ENCODE results near the gene EMP3. TPM values are rescaled to one million over a fixed set of nuclear protein-coding genes. Genes with fewer than 3 reads are reported as not detected.
"Not testable (repeated sequence)": the region's sequence is repeated elsewhere in the genome, so short reads cannot be mapped to it uniquely, and the experiment has no call there.

EMP3 gene
- total RNA-seq, 4 donors from 2014 or later, result 36.3 to 74.2 (median 56.5) TPM

- TF ChIP-seq POLR2AphosphoS5 (IDR thresholded peaks at IDR 0.05) (no peak), POLR2A (IDR thresholded peaks at IDR 0.05) (no peak), EP300 (IDR thresholded peaks at IDR 0.05) (no peak)
- TF ChIP-seq, protein P1, sequence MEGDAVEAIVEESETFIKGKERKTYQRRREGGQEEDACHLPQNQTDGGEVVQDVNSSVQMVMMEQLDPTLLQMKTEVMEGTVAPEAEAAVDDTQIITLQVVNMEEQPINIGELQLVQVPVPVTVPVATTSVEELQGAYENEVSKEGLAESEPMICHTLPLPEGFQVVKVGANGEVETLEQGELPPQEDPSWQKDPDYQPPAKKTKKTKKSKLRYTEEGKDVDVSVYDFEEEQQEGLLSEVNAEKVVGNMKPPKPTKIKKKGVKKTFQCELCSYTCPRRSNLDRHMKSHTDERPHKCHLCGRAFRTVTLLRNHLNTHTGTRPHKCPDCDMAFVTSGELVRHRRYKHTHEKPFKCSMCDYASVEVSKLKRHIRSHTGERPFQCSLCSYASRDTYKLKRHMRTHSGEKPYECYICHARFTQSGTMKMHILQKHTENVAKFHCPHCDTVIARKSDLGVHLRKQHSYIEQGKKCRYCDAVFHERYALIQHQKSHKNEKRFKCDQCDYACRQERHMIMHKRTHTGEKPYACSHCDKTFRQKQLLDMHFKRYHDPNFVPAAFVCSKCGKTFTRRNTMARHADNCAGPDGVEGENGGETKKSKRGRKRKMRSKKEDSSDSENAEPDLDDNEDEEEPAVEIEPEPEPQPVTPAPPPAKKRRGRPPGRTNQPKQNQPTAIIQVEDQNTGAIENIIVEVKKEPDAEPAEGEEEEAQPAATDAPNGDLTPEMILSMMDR (IDR thresholded peaks at IDR 0.05), result no peak
- WGBS, 2 donors (ENCODE audit: low coverage in 1 of 2), result 61 to 83% methylated on average over 1 to 9 of the region's 10 CpGs
- H3K4me3 ChIP-seq, result peak overlapping the region in 1 of 2 donors; percentile 72
- H3K4me1 ChIP-seq, result peaks cover 0 to 19% (median 5%) of the 10 kb centered on the region in 3 donors
- H3K27ac ChIP-seq, result peak overlapping the region in 3 of 4 donors; percentile 91 to 96 (median 96)
- H3K9me3 ChIP-seq, result no peaks in the 10 kb centered on the region
- no peak for ATAC-seq
- H3K36me3 ChIP-seq, result peaks cover 0 to 6% of the 10 kb centered on the region in 2 donors
- no peaks in the 10 kb centered on the region for H3K27me3 ChIP-seq
These were observed 39.4 kb downstream of the EMP3 start for GRCh38 chr19:48364598-48365348.

DNA sequence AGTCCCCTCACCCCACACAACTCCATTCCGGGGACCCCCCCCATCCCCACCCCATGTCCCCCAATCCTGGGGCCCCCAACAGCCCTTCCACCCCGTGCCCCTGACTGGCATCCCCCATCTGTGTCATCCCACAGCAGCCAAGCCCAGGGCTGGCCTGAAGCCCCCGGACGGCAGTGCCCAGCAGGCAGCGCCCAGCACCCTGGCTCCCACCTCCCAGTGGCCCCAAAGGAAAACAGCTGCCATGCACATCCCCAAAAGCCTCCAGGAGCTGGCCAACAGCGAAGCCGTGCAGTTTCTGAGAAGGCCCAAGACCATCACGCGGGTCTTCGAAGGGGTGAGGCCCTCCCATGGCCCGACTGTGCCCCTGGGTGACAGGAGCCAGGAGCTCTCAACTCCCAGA is 40.2 kb downstream of the EMP3 start:
- H3K9me3 ChIP-seq, result no peaks in the 10 kb centered on the region
- WGBS, 2 donors (ENCODE audit: low coverage in 1 of 2), result no CpG with 5 or more reads among the region's 11 CpGs
- no peaks in the 10 kb centered on the region for H3K27me3 ChIP-seq
- no peak for ATAC-seq
- no peak overlapping the region for H3K4me3 ChIP-seq
- no peak for TF ChIP-seq POLR2A (IDR thresholded peaks at IDR 0.05)
- TF ChIP-seq, protein P1 (IDR thresholded peaks at IDR 0.05), result no peak
- TF ChIP-seq POLR2AphosphoS5 (IDR thresholded peaks at IDR 0.05), result no peak
- no peak for TF ChIP-seq EP300 (IDR thresholded peaks at IDR 0.05)
- H3K36me3 ChIP-seq, result no peaks in the 10 kb centered on the region
- H3K27ac ChIP-seq, result no peak overlapping the region
- H3K4me1 ChIP-seq, result peaks cover 0 to 19% (median 5%) of the 10 kb centered on the region in 3 donors

- Histone ChIP-seq H3K27ac (no peak overlapping the region), H3K36me3 (no peaks in the 10 kb centered on the region), H3K9me3 (no peaks in the 10 kb centered on the region), H3K4me3 (no peak overlapping the region), H3K4me1 (peaks cover 0 to 14% (median 5%) of the 10 kb centered on the region in 3 donors), H3K27me3 (no peaks in the 10 kb centered on the region)
- 47 to 70% methylated on average over 3 of the region's 5 CpGs for WGBS, 2 donors (ENCODE audit: low coverage in 1 of 2)
- no peak for ATAC-seq
- TF ChIP-seq EP300 (IDR thresholded peaks at IDR 0.05), result no peak
These were observed 42.5 kb downstream of the EMP3 start for GRCh38 chr19:48367855-48368254.

DNA sequence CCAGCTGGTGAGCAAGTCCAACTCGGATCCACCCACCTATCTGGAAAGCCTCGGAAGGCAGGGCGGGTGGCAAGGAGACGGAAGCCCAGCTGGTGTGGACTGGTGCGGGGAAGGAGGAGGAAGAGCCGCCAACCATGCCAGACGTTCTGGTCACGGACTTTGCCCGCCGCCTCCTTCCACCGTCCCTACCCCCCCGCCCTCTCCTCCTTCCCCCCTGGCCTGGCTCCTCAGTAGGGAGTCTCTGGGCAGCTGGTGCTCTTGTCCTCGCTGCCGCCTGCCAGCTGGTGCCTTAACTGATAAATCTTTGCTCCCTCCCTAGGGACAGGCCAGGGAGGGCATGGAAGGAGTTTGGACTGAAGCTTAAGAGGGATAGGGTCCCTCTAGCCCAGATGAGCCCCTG is 43.6 kb downstream of the EMP3 start:
- TF ChIP-seq POLR2A (IDR thresholded peaks at IDR 0.05), result no peak
- H3K4me3 ChIP-seq, result no peak overlapping the region
- H3K27me3 ChIP-seq, result no peaks in the 10 kb centered on the region
- H3K36me3 ChIP-seq, result no peaks in the 10 kb centered on the region
- peaks cover 0 to 7% (median 5%) of the 10 kb centered on the region in 3 donors for H3K4me1 ChIP-seq
- WGBS, 2 donors (ENCODE audit: low coverage in 1 of 2), result 71% methylated on average over 6 of the region's 14 CpGs; no CpG with 5 or more reads in 1 of the 2 donors
- H3K27ac ChIP-seq, result no peak overlapping the region
- no peak for ATAC-seq
- no peaks in the 10 kb centered on the region for H3K9me3 ChIP-seq

DNA sequence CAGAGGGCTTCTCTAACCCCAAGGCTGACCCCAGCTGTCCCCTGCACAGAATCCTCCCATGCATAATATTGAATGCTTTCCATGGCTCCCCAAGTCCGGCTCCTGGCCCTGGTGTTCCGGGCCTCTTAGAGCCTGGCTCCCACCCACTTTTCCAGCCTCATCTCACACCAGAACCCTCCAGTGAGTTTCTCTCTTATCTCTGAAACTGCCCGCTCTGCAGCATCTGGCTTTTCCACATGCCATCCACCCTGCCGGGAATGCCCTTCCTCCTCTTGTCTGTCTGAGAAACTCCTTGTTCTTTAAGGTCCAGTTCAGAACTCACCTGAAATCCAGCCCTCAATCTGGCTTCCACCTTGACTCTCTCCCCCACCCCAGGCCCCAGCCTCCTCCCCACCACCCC is 45.6 kb downstream of the EMP3 start:
- TF ChIP-seq POLR2A (IDR thresholded peaks at IDR 0.05), result no peak
- no peak for TF ChIP-seq EP300 (IDR thresholded peaks at IDR 0.05)
- no peaks in the 10 kb centered on the region for H3K27me3 ChIP-seq
- H3K9me3 ChIP-seq, result no peaks in the 10 kb centered on the region
- H3K4me3 ChIP-seq, result no peak overlapping the region
- no peaks in the 10 kb centered on the region for H3K36me3 ChIP-seq
- H3K27ac ChIP-seq, result no peak overlapping the region
- no peaks in the 10 kb centered on the region for H3K4me1 ChIP-seq
- ATAC-seq, result no peak
- WGBS, 2 donors (ENCODE audit: low coverage in 1 of 2), result 56 to 81% methylated on average over 2 to 4 of the region's 4 CpGs

DNA sequence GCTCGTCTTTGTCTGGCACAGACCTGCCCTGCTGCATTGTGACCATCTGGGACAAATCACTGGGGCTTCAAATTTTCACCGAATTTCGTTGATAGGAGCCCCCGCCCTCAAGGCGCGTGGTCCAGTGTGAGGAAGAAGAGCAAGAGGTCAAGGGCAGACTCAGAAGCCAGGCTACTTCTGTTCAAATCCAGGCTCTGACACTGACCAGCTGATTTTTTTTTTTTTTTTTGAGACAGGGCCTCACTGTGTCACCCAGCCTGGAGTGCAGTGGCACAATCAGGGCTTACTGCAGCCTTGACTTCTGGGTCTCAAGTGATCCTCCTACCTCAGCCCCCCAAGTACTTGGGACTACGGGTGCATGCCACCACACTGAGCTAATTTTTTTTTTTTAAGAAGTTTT is 46.0 kb downstream of the EMP3 start:
- H3K27me3 ChIP-seq, result no peaks in the 10 kb centered on the region
- H3K4me1 ChIP-seq, result no peaks in the 10 kb centered on the region
- no peak overlapping the region for H3K27ac ChIP-seq
- no peaks in the 10 kb centered on the region for H3K9me3 ChIP-seq
- H3K4me3 ChIP-seq, result no peak overlapping the region
- no peaks in the 10 kb centered on the region for H3K36me3 ChIP-seq
- WGBS, 2 donors (ENCODE audit: low coverage in 1 of 2), result 49% methylated on average over 7 of the region's 7 CpGs; no CpG with 5 or more reads in 1 of the 2 donors
- ATAC-seq, result no peak
- TF ChIP-seq POLR2A (IDR thresholded peaks at IDR 0.05) (no peak), EP300 (IDR thresholded peaks at IDR 0.05) (no peak), POLR2AphosphoS5 (IDR thresholded peaks at IDR 0.05) (no peak)
- TF ChIP-seq, protein P1 (IDR thresholded peaks at IDR 0.05), result no peak

DNA sequence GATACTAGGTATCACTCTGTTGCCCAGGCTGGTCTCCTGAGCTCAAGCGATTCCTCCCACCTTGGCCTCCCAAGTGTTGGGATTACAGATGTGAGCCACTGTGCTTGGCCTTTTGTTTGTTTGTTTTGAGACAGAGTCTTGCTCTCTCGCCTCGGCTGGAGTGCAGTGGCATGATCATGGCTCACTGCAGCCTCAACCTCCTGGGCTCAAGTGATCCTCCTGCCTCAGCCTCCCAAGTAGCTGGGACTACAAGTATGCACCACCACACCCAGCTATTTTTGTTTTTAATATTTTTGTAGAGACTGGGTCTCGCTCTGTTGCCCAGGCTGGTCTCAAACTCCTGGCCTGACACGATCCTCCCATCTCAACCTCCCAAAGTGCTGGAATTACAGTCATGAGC is 46.4 kb downstream of the EMP3 start:
- H3K27me3 ChIP-seq, ATAC-seq, H3K4me3 ChIP-seq, H3K9me3 ChIP-seq, H3K27ac ChIP-seq, H3K4me1 ChIP-seq, H3K36me3 ChIP-seq: not testable (repeated sequence)
- 87 to 100% methylated on average over 1 to 5 of the region's 5 CpGs for WGBS, 2 donors (ENCODE audit: low coverage in 1 of 2)

Measured in gastroesophageal sphincter (tissue), 4 donors.